Forelimb muscle (tissue), 1 donor: ENCODE measurements around the gene EIF4E2. TPM values are rescaled to one million over a fixed set of nuclear protein-coding genes. Genes with fewer than 3 reads are reported as not detected.

Experiments used
- DNase-seq: peaks from one replicate; pipeline ENCODE4 v3.0.0-alpha.2; 2013; ENCODE audit warnings: low read depth
- polyA plus RNA-seq: library from polyadenylated mRNA; unstranded; fragments of 120-200 nt; gene quantifications from one replicate; pipeline ENCODE4 v1.2.1, GENCODE V29; 2013; ENCODE audit not compliant: insufficient read length

EIF4E2 gene
- polyA plus RNA-seq, 1 donor: 152 TPM

DNA sequence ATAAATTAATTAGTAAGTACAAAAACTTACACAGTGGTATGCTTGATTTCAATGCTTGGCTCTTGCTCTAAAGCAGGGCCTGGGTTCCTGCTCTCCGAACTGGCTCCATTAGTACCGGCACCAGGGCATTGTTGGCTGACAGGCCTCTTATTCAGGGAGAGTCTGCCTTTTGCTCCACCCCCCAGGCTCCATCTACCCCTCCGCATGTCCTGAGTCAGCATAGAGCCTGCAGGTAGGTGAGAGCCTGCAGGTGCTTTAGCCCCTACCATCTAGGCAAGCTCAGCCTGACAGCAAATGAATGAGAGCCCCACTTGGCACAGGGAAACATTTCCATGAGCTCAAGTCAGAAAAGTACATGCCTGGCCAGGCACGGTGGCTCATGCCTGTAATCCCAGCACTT lies 47.8 kb downstream of the EIF4E2 start:
- DNase-seq: no peak

DNA sequence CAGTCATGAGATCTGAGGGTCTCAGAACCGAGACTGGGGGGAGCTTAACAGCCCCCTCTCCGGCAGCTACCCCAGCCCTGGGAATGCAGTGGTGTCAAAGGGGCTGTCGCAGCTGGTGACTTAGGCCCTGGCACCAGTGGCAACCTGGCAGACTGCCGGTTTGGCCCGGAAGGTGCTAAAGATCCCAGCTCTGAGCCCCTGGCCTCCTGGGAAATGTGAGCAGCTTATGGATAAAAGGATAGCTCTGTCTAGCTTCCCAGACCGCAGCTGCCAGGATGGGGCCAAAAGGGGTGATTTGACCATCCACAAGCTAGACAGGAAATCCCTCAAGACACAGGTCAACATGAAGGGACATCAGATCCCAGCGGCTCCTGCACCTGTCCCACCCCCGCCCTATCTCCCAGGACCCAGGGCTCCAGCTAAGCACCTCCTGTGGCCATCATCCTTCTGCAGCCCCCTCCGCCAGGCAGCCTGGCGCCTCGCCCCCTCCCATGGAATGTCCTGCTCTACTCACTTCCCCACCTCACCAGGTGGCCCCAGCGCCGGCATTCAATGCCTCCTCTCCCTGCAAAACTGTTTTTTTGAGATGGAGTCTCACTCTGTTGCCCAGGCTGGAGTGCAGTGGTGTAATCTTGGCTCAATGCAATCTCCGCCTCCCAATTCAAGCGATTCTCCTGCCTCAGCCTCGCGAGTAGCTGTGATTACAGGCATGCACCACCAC lies 49.7 kb downstream of the EIF4E2 start:
- DNase-seq: no peak

DNA sequence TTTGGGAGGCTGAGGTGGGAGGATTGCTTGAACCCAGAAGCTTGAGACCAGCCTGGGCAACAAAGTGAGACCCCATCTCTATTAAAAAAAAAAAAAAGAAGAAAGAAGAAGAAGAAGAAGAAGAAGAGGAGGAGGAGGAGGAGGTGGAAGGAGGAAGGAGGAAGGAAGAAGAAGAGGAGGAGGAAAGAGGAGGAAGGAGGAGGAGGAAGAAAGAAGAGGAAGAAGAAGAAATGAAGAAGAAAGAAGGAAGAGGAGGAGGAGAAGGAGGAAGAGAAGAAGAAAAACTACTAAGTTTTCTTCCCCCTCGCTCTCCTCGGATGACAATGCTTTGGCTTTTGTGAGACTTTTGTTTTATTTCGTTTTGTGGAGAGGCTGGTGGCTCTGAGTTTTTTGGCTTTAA lies 52.8 kb downstream of the EIF4E2 start:
- no peak for DNase-seq

DNA sequence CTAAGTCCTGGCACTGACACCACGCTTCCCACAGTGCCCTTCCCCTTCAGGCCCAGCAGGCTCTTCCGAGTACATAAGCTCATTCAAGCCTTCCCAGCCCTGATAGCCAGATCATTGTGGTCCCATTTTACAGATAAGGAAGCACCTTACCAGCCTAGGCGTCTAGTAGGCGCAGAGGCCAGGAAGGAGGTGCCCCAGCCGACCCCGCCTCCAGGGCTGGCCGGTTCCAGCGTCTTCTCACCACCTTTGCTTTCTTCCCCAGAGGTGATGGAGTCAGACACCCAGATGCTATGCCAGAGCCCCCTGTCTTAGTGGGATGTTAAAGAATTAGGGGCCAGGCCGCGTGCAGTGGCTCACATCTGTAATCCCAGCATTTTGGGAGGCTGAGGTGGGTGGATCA lies 54.0 kb downstream of the EIF4E2 start:
- no peak for DNase-seq

DNA sequence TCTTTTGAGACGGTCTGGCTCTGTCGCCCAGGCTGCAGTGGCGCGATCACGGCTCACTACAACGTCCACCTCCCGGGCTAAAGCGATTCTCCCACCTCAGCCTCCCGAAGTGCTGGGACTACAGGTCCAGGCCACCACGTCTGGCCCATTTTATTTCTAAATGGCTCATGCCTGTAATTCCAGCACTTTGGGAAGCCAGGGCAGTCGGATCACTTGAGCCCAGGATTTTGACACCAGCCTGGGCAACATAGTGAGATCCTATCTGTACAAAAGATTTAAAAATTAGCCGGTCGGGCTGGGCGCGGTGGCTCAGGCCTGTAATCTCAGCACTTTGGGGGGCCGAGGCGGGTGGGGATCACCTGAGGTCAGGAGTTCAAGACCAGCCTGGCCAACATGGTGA lies 56.5 kb downstream of the EIF4E2 start:
- DNase-seq: no peak

DNA sequence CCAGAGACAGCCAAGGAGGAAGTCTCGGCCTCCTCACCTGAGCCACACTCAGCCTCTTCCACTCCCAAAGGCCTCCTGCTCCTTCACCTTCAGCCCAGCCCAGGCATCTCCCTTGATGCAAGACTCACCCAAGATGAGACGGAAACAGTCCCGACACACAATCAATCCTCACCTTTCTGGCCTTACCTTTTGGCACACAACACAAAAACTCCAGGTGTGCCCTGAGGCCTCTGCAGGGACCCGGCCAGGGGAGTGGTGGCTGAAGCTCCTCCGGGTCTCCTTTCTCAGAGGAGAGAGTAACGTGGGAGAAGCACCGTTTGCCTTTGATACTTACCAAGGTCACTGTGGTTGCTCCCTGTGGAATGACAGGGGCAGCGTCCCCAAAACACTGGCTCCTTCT lies 59.1 kb downstream of the EIF4E2 start:
- no peak for DNase-seq

DNA sequence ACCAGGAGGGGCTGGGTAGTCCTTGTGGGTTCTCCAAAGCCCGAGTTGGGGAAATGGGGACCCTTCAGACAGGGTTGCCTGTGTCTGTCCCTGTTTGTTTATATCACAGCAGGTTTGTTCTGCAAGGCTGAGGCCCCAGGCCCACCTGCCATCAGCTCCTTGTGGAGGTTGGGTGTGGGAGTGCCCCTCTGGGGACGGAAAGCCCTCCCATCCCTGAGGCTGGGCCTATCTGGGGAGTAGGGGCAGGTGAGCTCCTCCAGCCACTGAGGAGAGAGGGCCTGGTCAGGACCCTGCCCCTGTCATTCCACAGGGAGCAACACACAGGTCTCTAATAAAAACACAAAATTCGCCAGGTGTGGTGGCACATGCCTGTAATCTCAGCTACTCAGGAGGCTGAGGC lies 59.6 kb downstream of the EIF4E2 start:
- no peak for DNase-seq

DNA sequence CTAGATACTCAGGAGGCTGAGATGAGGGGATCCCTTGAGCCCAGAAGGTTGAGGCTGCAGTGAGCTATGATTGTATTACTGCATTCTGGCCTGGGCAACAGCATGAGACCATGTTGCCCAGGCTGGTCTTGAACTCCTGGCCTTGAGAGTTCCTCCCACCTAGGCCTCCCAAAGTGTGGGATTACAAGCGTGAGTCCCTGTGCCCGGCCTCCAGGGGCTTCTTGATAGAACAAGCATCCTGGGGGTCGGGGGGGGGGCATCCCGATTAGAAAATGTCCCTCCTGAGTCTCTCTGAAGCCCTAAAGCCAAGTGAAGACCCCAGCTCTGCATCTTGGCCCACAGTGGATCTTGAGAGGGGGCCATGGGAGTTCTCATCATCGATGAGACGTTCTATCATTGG lies 60.6 kb downstream of the EIF4E2 start:
- no peak for DNase-seq

DNA sequence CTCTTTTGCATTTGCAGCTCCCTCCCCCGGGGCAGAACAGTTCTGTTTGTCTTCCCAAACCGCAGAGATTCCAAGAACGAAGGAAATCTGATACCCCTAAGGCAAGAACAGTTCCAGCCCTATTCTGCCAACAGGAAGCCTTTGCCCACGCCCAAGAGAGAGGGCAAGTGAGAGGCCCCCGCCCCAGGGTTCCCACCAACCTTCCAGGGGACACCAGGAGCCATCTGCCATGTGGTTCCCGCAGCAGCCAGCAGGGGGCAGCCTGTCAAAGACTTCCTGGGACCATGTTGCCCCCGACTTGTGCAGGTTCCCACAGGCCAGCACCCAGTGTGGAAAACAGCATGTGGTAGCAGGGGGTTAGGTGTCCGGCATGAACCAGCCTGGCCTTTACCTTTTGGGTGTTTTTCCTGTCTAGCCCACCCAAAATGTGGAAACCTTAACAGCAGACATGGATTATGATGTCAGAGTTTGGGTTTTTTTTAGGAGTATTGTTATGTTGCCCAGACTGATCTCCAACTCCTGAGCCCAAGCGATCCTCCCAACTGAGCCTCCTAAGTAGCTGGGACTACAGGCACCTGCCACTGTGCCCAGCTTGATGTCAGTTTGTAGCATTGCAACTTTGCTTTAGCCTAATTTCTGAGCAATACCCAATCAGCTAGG lies 61.2 kb downstream of the EIF4E2 start:
- DNase-seq: no peak

DNA sequence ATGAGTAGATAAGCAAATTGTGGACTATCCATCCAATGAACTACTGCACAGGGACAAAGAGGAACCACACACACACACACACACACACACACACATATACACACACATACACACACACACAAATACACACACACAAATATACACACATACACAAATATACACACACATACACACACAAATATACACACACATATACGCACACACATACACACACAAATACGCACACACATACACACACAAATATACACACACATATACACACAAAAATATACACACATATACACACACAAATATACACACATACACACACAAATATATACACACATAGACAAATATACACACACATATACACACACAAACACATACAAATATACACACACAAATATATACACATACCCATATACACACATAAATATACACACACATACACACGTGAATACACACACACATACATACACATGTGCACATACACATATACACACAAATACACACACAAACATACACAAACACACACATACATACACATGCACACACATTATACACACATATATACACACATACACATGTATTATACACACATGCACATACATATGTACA lies 63.1 kb downstream of the EIF4E2 start:
- no peak for DNase-seq

DNA sequence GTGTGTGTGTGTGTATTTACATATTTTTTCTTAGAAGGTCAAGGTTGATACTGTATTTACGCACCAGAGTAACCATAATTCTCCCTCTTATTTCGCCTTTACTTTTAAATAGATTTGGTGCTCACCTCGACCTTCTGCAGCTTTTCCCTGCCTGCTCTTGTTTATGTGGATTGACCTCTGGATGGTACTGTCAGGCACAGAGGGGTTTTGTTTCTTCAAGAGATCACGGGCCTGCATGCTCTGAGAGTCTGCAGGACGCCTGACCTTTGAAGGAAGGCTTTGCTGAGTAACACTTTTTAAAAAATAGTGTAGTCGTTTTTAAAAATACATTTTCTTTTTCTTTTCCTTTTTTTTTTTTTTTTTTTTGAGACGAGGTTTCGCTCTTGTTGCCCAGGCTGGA lies 64.8 kb downstream of the EIF4E2 start:
- DNase-seq: no peak

Other genes with a start within 250 kb of the EIF4E2 start
- not detected for gene ALPP, start 171.9 kb upstream of the EIF4E2 start, polyA plus RNA-seq
- gene ALPG, start 143.8 kb upstream of the EIF4E2 start, polyA plus RNA-seq: not detected
- not detected for gene ALPI, start 94.5 kb upstream of the EIF4E2 start, polyA plus RNA-seq
- 0.51 TPM for gene ECEL1, start 62.9 kb upstream of the EIF4E2 start, polyA plus RNA-seq
- 3.4 TPM for gene PRSS56, start 30.3 kb upstream of the EIF4E2 start, polyA plus RNA-seq
- 180 TPM for gene CHRND, start 24.5 kb upstream of the EIF4E2 start, polyA plus RNA-seq
- 160 TPM for gene CHRNG, start 11.0 kb upstream of the EIF4E2 start, polyA plus RNA-seq
- 6.8 TPM for gene TIGD1, start 132 bp upstream of the EIF4E2 start, polyA plus RNA-seq
- 30.1 TPM for gene EFHD1, start 82.9 kb downstream of the EIF4E2 start, polyA plus RNA-seq
- gene GIGYF2, start 146.6 kb downstream of the EIF4E2 start, polyA plus RNA-seq: 39.0 TPM
- gene KCNJ13, start 225.9 kb downstream of the EIF4E2 start, polyA plus RNA-seq: 0.33 TPM